Measurements from ENCODE around the gene PGBD4. TPM values are rescaled to one million over a fixed set of nuclear protein-coding genes. Genes with fewer than 3 reads are reported as not detected.
A peak's percentile ranks its signal among the peaks of the same experiment; 100 is the strongest.

The PGBD4 gene
- total RNA-seq, 2 experiments from 2014 or later, result 2.8 to 2.9 TPM

GRCh38 chr15:34078900-34079299 is 23.0 kb upstream of the PGBD4 start:
- H3K27ac Mint-ChIP-seq, result no peak overlapping the region
- ChIA-PET CTCF (interaction anchor here (0.7 kb wide), 2 partner anchors 17 to 21 kb away, joined by 3 read pairs; no protein-coding TSS in a partner anchor), POLR2A (no interaction called here)
- H3K27me3 Mint-ChIP-seq (ENCODE audit: low read depth), result no peaks in the 10 kb centered on the region
- H3K36me3 Mint-ChIP-seq (ENCODE audit: low read depth), result peaks cover 7% of the 10 kb centered on the region
- DNase-seq (no peak), ATAC-seq (no peak)
- H3K9me3 Mint-ChIP-seq (ENCODE audit: insufficient read depth), result no peaks in the 10 kb centered on the region
- no peak overlapping the region for H3K4me3 Mint-ChIP-seq
- no peaks in the 10 kb centered on the region for H3K4me1 Mint-ChIP-seq (ENCODE audit: low read depth)

GRCh38 chr15:34079904-34080303 is 22.0 kb upstream of the PGBD4 start:
- DNase-seq, result no peak
- CTCF ChIA-PET, result no interaction called here
- Mint-ChIP-seq H3K9me3 (ENCODE audit: insufficient read depth) (no peaks in the 10 kb centered on the region), H3K4me1 (ENCODE audit: low read depth) (no peaks in the 10 kb centered on the region), H3K36me3 (ENCODE audit: low read depth) (peaks cover 12% of the 10 kb centered on the region), H3K27me3 (ENCODE audit: low read depth) (no peaks in the 10 kb centered on the region), H3K27ac (no peak overlapping the region), H3K4me3 (no peak overlapping the region)
- ATAC-seq, result no peak
- POLR2A ChIA-PET, result no interaction called here

- ATAC-seq, result no peak
- H3K36me3 Mint-ChIP-seq (ENCODE audit: low read depth), result peaks cover 35% of the 10 kb centered on the region
- CTCF ChIA-PET, result interaction anchor here (0.8 to 1.5 kb wide), 2 partner anchors 22 to 23 kb away, joined by 4 to 5 read pairs; no protein-coding TSS in a partner anchor
- no peak for DNase-seq
- POLR2A ChIA-PET, result no interaction called here
- no peak overlapping the region for H3K27ac Mint-ChIP-seq
- no peak overlapping the region for H3K4me3 Mint-ChIP-seq
- H3K27me3 Mint-ChIP-seq (ENCODE audit: low read depth), result no peaks in the 10 kb centered on the region
- no peaks in the 10 kb centered on the region for H3K4me1 Mint-ChIP-seq (ENCODE audit: low read depth)
- no peaks in the 10 kb centered on the region for H3K9me3 Mint-ChIP-seq (ENCODE audit: insufficient read depth)
These were observed 17.8 kb upstream of the PGBD4 start for GRCh38 chr15:34084086-34084485.

GRCh38 chr15:34085746-34086145 is 16.1 kb upstream of the PGBD4 start:
- no peak for ATAC-seq

GRCh38 chr15:34099914-34100313 is 2.0 kb upstream of the PGBD4 start:
- no peaks in the 10 kb centered on the region for H3K27me3 Mint-ChIP-seq (ENCODE audit: low read depth)
- H3K36me3 Mint-ChIP-seq (ENCODE audit: low read depth), result peaks cover 38% of the 10 kb centered on the region
- POLR2A ChIA-PET, result interaction anchor here (3.4 kb wide), 1 partner anchor 109 kb away, joined by 19 read pairs; the partner anchor contains the start of gene KATNBL1
- no peak for DNase-seq
- peaks cover 28% of the 10 kb centered on the region for H3K4me1 Mint-ChIP-seq (ENCODE audit: low read depth)
- ATAC-seq, result no peak
- peaks cover 6% of the 10 kb centered on the region for H3K9me3 Mint-ChIP-seq (ENCODE audit: insufficient read depth)
- peak overlapping the region; percentile 99 for H3K4me3 Mint-ChIP-seq
- CTCF ChIA-PET, result interaction anchor here (1.0 to 3.5 kb wide), 6 partner anchors 8 to 267 kb away, joined by 3 to 17 read pairs (median 4); partner anchors contain the start of genes KATNBL1 and LPCAT4
- H3K27ac Mint-ChIP-seq, result peak overlapping the region; percentile 57

More at GRCh38 chr15:34085746-34086145, 16.1 kb upstream of the PGBD4 start:
- Mint-ChIP-seq H3K27me3 (ENCODE audit: low read depth) (no peaks in the 10 kb centered on the region), H3K4me1 (ENCODE audit: low read depth) (no peaks in the 10 kb centered on the region), H3K9me3 (ENCODE audit: insufficient read depth) (no peaks in the 10 kb centered on the region), H3K4me3 (no peak overlapping the region), H3K27ac (no peak overlapping the region), H3K36me3 (ENCODE audit: low read depth) (peaks cover 44% of the 10 kb centered on the region)
- ChIA-PET POLR2A (interaction anchor here (0.6 to 1.3 kb wide), 3 partner anchors 12 to 33 kb away, joined by 3 to 8 read pairs (median 4); partner anchors contain the start of genes EMC7 and PGBD4), CTCF (interaction anchor here (0.9 to 1.0 kb wide), 2 partner anchors 10 to 20 kb away, joined by 3 to 5 read pairs; no protein-coding TSS in a partner anchor)
- no peak for DNase-seq

- ATAC-seq (no peak), DNase-seq (no peak)
- H3K27ac Mint-ChIP-seq, result peak overlapping the region; percentile 97
- peaks cover 6% of the 10 kb centered on the region for H3K9me3 Mint-ChIP-seq (ENCODE audit: insufficient read depth)
- ChIA-PET POLR2A (interaction anchor here (0.6 to 3.4 kb wide), 12 partner anchors 8 to 266 kb away, joined by 3 to 19 read pairs (median 4); partner anchors contain the start of genes EMC4, KATNBL1 and LPCAT4), CTCF (interaction anchor here (1.0 to 2.4 kb wide), 7 partner anchors 8 to 265 kb away, joined by 3 to 12 read pairs (median 6); partner anchors contain the start of genes EMC4, KATNBL1, LPCAT4 and NOP10)
- H3K4me1 Mint-ChIP-seq (ENCODE audit: low read depth), result peaks cover 28% of the 10 kb centered on the region
- peaks cover 35% of the 10 kb centered on the region for H3K36me3 Mint-ChIP-seq (ENCODE audit: low read depth)
- no peaks in the 10 kb centered on the region for H3K27me3 Mint-ChIP-seq (ENCODE audit: low read depth)
- H3K4me3 Mint-ChIP-seq, result peak overlapping the region; percentile 99
These were observed 467 bp downstream of the PGBD4 start for GRCh38 chr15:34102175-34102925.

- Mint-ChIP-seq H3K27me3 (ENCODE audit: low read depth) (peaks cover 2% of the 10 kb centered on the region), H3K27ac (no peak overlapping the region), H3K4me1 (ENCODE audit: low read depth) (peaks cover 19% of the 10 kb centered on the region), H3K9me3 (ENCODE audit: insufficient read depth) (peaks cover 6% of the 10 kb centered on the region), H3K36me3 (ENCODE audit: low read depth) (peaks cover 31% of the 10 kb centered on the region), H3K4me3 (no peak overlapping the region)
- ATAC-seq, result no peak
- ChIA-PET POLR2A (no interaction called here), CTCF (no interaction called here)
- DNase-seq, result no peak
These were observed 4.5 kb downstream of the PGBD4 start for GRCh38 chr15:34106423-34106822.

GRCh38 chr15:34107315-34107714 is 5.4 kb downstream of the PGBD4 start:
- Mint-ChIP-seq H3K36me3 (ENCODE audit: low read depth) (peaks cover 25% of the 10 kb centered on the region), H3K4me3 (no peak overlapping the region), H3K27me3 (ENCODE audit: low read depth) (peaks cover 2% of the 10 kb centered on the region), H3K4me1 (ENCODE audit: low read depth) (peaks cover 16% of the 10 kb centered on the region), H3K9me3 (ENCODE audit: insufficient read depth) (peaks cover 6% of the 10 kb centered on the region), H3K27ac (no peak overlapping the region)
- POLR2A ChIA-PET, result no interaction called here
- ATAC-seq (no peak), DNase-seq (no peak)
- CTCF ChIA-PET, result interaction anchor here (0.9 to 2.0 kb wide), 2 partner anchors 24 to 102 kb away, joined by 5 to 10 read pairs; partner anchors contain the start of gene KATNBL1

- Mint-ChIP-seq H3K36me3 (ENCODE audit: low read depth) (peaks cover 3% of the 10 kb centered on the region), H3K27ac (no peak overlapping the region), H3K27me3 (ENCODE audit: low read depth) (peaks cover 5% of the 10 kb centered on the region), H3K9me3 (ENCODE audit: insufficient read depth) (no peaks in the 10 kb centered on the region), H3K4me1 (ENCODE audit: low read depth) (peaks cover 4% of the 10 kb centered on the region), H3K4me3 (no peak overlapping the region)
- POLR2A ChIA-PET, result interaction anchor here (1.2 to 1.5 kb wide), 3 partner anchors 8 to 228 kb away, joined by 4 to 5 read pairs (median 4); partner anchors contain the start of genes EMC7, KATNBL1, PGBD4 and SLC12A6
- CTCF ChIA-PET, result interaction anchor here (0.8 to 3.5 kb wide), 25 partner anchors 8 to 477 kb away, joined by 3 to 51 read pairs (median 5); partner anchors contain the start of genes EMC7, KATNBL1, LPCAT4 and PGBD4
- ATAC-seq (peak; percentile 51), DNase-seq (no peak)
These were observed 8.1 kb downstream of the PGBD4 start for GRCh38 chr15:34109797-34110663.

GRCh38 chr15:34111488-34111887 is 9.6 kb downstream of the PGBD4 start:
- Mint-ChIP-seq H3K9me3 (ENCODE audit: insufficient read depth) (no peaks in the 10 kb centered on the region), H3K36me3 (ENCODE audit: low read depth) (no peaks in the 10 kb centered on the region), H3K27ac (no peak overlapping the region), H3K27me3 (ENCODE audit: low read depth) (peaks cover 5% of the 10 kb centered on the region), H3K4me3 (no peak overlapping the region), H3K4me1 (ENCODE audit: low read depth) (peaks cover 4% of the 10 kb centered on the region)
- ATAC-seq (no peak), DNase-seq (no peak)
- ChIA-PET POLR2A (no interaction called here), CTCF (interaction anchor here (0.8 to 3.5 kb wide), 4 partner anchors 19 to 257 kb away, joined by 3 to 51 read pairs (median 4); partner anchors contain the start of gene KATNBL1)

- Mint-ChIP-seq H3K4me3 (no peak overlapping the region), H3K4me1 (ENCODE audit: low read depth) (peaks cover 4% of the 10 kb centered on the region), H3K27ac (no peak overlapping the region), H3K27me3 (ENCODE audit: low read depth) (peaks cover 13% of the 10 kb centered on the region), H3K9me3 (ENCODE audit: insufficient read depth) (no peaks in the 10 kb centered on the region), H3K36me3 (ENCODE audit: low read depth) (no peaks in the 10 kb centered on the region)
- POLR2A ChIA-PET, result no interaction called here
- ATAC-seq (no peak), DNase-seq (no peak)
- CTCF ChIA-PET, result interaction anchor here (1.6 kb wide), 1 partner anchor 127 kb away, joined by 5 read pairs; no protein-coding TSS in a partner anchor
These were observed 12.3 kb downstream of the PGBD4 start for GRCh38 chr15:34114215-34114614.

Measured in activated CD8-positive, alpha-beta T cell treated with anti-CD3 and anti-CD28 coated beads, Interleukin-2, amount 10 ng/mL, durations not matched to agents 7 days and 5 days (primary cell).